GM19351 (cell line): ENCODE data around the gene SLX4IP.
"Not testable (repeated sequence)": the region's sequence is repeated elsewhere in the genome, so short reads cannot be mapped to it uniquely, and the experiment has no call there.

Experiments
- ATAC-seq: cut with Tn5 transposase; IDR thresholded peaks from one replicate; pipeline ENCODE4 v1.9.1; 2021; ENCODE audit warnings: mild to moderate bottlenecking, moderate library complexity; ENCODE audit not compliant: unreplicated experiment

The SLX4IP gene

DNA sequence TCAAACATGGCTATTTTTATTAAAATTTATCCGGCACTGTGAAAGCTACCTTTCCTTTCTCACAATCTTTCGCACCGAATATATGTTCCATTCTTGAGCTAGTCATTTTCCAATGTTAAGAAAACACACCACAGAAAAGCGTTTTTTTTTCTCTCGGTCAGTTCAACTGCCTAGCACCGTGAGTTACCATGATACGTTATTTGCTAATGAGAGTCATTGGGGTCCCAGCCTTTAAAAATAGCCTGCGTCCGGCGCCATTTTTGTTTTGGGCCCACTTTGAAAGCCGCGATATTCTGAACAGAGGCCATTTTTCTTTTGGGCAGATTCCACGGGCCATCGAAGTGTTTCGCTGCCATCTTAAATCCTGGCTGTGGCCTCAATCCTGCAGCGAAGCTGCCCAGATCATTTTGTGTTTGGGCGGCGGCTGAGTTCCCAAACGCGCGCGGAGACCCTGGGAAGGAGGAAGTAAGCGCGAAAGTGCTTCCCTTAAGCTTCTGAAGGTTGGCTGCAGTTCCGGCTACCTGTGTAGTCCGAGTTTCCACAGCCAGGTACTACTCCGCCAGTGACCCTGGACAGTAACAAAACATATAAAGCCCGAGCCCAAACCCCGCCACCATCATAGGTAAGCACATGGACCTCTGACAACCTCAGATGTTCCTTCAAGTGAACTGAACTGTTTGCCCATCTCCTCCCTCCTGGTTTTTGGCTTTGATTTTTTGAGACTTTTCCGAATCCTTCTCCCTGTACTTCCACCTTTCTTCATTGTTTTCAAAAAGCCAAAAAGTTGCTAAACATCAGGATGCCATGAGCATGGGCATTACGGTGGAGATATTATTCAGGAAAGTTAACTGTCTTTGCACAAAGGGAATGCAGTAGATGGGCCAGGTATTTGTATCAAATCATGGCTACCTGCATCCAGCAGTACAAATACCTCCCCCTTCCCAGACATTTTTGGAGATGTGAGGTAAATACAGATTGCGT is at the start of gene SLX4IP:
Gene SLX4IP (plus strand): TSS at position 474 of the 981 bp plus-strand sequence. CDS start 22,900 bp downstream, outside the sequence.
- peak; percentile 67 for ATAC-seq

DNA sequence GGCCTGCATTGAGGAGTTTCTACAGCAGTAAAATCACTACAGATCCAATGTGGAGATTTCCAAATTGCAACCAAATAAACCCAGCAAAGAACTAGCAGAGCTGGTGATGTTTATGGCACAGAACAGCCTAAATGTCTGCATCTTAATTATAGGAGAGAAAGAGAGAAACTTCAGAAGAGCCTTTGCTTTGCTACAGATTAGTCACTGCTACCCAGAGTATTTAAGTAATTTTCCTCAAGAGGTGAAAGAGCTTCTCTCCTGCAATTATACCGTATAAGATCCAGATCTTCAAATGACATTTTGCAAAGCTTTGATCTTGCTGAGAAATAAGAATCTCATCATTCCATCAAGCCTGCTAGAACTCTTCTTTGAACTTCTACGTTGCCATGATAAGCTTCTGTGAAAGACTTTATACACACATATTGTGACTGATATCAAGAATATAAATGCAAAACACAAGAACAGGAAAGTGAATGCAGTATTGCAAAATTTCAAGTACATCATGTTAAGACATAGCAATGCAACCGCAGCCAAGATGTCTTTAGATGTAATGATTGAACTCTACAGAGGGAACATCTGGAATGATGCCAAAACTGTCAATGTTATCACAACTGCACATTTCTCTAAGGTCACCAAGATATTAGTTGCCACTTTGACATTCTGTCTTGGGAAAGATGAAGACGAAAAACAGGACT is 49.1 kb upstream of the SLX4IP start:
- no peak for ATAC-seq

DNA sequence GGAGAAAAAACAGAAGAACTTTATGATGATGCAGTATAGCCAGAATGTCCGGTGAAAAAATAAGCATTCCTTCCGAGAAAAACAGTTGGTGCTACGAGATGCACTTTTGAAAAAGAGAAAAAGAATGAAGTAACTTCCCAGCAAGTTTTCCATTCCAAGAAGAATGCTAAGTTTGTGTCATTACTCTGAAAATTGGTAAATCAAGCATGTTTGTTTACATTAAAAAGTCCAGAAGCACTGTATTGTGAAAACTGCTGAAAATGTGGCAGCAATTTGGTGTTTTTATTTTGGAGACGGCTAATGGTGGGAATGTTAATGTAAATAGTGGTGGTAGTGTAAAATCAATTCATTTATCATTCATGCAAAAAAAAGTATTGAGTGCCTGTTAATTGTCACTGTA is 47.4 kb upstream of the SLX4IP start:
- ATAC-seq, result no peak

DNA sequence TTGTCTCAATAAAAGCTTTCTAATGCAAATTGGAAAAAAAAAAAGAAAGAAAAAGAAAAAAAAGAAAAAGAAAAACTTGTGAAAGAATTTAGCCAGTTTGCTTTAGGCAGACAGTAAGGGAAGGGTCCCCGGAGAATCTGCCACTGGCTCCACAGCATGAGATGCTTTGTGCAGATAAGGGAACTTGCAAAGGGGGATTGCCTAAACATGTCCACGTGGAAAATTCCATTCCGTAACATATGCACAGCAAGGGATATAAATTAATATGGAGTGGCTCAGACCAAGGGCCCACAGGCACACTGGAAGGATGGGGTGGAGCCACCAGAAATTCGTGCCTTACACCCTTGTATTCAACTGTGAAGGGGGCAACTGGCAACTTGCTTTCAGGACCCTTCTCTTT is 46.5 kb upstream of the SLX4IP start:
- no peak for ATAC-seq

DNA sequence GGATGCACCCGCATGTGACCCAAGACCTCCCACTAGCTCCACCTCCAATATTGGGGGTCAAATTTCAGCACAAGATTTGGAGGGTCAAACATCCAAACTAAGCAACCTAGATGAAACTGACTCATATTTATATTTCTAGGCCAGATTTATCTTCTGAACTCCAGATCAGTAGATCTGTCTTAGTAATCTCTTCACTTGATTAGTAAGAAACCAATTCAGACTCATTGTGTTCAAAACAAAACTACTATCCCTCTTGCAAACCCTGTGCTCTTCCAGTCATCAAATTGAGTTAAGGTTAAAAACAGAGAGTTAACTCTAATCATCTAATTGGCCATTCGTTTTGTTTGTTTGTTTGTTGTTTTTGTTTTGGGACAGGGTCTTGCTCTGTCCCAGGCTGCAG is 44.4 kb upstream of the SLX4IP start:
- no peak for ATAC-seq

DNA sequence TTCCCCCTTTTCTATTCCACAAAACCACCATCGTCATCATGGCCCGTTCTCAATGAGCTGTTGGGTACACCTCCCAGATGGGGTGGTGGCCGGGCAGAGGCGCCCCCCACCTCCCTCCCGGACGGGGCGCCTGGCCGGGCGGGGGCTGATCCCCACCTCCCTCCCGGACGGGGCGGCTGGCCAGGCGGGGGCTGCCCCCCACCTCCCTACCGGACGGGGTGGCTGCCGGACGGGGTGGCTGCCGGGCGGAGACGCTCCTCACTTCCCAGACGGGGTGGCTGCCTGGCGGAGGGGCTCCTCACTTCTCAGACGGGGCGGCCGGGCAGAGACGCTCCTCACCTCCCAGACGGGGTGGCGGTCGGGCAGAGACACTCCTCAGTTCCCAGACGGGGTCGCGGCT is 40.4 kb upstream of the SLX4IP start:
- ATAC-seq, result not testable (repeated sequence)

DNA sequence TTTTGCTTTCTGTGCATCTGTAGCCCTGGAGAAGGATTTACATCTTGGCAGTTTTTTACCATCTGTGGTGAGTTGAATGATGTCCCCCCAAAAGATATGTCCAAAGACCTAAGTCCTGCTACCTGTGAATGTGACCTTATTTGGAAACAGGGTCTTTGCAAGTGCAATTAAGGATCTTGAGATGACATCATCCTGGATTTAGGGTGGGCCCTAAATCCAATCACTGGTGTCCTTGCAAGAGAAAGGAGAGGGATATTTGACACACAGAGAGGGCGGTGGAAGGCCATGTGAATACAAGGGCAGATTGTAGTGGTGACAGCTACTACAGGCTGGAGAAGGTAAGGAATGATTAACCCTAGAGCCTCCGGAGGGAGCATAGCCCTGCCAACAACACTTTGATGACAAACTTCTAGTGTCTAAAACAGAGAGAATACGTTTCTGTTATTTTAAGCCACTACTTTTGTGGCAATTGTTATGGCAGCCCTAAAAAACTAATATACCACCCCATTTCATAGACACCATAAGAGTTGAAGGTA is 36.2 kb upstream of the SLX4IP start:
- no peak for ATAC-seq

DNA sequence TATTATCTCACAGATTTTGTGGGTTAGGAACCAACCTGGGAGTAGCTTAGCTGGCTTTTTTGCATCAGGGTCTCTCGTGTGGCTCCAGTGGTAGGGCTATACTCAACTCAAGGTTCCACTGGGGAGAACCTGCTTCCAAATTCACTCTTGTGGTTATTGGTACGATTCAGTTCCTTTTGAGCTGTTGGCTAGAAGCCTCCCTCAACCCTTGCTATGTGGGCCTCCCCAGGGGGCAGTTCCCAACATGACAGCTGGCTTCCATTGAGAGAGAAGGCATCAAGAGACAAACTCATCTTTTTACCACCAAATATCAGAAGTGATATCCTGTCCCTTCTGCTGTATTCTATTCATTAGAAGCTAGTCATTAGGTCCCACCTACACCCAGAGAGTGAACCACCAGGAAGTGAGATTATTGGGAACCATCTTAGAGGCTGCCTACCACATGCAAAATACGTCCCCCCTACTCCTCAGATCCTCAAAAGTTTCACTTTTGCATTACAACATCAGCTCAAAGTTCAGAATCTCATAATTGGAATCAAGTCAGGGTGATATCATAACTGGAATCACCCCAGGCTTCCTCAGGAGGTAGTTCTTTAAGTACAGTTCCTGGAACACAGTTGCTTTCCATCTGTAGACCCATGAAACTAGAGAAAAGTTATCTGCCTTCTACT is 32.0 kb upstream of the SLX4IP start:
- ATAC-seq, result no peak

DNA sequence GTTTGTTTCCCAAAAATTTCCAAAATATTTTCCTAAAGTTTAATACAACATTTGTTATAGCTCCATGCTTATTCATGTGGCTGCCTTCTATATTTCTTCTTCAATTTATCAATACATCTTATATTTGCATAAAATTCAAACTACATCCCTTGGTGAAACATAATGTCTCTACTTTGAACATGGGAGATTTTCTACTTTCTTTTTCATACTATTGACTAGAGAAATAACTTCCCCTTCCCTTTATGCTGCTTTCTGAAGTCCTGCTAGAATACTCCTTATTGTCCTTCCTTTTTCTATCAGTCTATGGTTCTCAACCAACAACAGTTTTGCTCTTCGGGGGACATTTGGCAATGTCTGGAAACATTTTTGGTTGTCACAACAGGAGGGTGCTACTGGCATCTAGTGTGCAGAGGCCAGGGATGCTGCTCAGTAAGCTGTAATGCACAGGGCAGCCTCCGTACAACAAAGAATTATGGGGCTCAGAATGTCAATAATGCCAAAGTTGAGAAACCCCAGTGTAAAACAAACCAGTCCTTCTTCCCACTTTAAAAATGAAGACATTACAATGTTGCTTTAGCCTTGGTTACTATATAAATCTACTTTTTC is 31.0 kb upstream of the SLX4IP start:
- no peak for ATAC-seq

DNA sequence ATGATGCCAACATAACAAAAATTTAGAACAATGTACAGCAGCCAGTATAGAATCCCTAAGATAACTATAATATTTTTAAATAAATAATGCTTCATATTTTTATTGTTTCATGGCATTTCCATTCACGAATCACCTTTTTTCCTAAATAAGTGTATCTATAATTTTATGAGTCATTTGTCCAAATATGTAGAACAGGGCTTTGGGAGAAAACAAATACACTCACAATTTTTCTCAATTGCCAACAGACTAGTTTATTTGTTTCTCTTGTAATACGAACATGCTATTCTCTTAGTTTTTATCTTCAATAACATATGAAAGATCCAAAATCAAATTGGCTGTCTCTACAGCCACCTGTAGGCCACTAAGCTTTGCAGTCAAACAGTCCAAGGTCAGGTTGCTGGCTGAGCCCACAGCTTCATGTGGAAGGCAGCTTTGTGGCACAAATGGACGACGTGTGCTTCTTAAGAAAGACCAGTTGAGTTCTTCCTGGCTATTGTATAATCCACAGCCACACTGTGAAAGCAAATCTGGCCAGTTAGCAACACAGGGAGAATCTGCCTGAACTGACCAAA is 30.1 kb upstream of the SLX4IP start:
- ATAC-seq, result no peak

DNA sequence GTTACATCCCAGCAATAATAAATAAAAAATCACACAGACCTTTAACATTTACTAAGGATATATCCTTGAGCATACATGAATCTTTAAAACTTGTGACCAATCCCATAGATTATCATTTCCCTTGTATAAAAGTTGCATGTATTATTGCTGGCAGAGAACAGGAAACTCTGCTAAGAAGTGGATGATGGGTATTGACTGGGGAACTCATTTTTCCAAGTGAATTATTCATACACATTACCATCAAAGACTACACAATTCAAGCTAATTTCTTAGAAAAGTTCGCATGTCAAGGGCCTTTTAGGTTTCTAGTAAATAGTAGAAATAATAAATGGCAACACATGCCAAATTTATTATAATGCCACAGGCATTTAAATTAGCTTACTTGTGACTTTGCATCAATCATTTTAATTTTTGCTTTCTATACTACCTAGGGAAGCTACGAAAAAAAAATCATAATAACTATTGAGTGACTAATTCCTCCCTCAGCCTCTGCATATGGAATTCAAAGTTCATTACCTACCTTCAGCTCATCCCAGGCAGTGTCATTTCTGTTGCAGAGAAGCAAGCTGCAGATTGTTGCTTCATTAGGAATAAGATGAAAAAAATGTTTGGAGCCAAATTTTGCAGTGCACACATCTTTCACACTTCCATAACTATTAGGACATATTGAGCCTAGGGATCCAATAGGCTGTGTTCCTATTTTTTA is 26.8 kb upstream of the SLX4IP start:
- no peak for ATAC-seq

DNA sequence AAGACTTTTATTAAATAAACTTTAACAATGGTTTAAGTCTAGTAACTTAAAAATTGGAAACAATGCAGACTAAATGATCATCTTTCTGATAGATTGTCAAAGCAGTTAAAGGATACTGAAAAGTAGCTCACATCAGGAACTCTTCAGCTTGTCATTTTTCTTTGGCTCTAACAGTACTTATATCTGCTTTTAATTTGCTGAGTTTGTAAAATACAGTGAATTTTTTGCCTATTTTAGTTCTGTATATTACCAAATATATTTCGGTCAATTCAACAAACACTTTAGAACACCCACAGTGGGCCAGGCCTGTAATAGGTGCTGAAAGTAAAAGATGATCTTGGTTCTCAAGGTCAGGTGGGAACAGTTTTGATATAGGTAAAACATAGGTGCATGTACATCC is 23.4 kb upstream of the SLX4IP start:
- no peak for ATAC-seq

DNA sequence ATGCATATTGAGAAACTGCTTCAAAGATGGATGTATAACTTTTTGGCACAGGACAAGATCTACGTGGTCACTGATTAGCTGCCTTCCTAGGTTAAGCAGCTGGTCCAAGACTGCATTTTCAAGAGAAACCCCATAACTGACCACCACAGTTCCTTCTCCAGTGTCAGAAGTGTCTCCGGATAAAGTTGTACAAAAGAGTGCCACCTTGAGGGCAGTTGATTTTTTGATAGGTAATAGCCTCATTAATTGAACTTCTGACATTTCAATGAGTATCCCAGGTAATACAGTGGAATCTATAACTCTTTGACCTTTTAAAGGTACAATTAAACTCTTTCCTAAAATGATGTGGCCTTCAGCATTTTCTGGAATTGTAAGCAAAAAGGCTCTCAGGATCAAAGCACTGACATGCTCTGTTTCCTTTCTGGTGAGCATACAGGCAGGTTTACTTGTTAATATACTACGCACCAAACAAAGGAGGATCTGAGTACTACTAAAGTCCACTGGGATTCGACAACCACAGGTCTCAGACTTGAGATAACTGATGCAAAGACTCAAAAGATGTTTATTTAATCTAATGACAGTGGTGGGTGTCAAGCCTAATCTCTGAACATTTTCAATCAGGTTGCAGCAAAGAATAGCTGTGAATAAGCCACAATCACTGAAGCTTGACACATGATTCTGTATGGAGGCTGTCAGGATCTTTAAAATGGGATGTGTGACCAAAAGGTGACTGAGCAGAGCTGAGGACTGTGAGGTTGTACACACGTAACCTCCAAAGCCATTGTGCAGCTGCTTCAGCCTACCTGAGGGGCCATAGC is 22.3 kb upstream of the SLX4IP start:
- ATAC-seq, result no peak

DNA sequence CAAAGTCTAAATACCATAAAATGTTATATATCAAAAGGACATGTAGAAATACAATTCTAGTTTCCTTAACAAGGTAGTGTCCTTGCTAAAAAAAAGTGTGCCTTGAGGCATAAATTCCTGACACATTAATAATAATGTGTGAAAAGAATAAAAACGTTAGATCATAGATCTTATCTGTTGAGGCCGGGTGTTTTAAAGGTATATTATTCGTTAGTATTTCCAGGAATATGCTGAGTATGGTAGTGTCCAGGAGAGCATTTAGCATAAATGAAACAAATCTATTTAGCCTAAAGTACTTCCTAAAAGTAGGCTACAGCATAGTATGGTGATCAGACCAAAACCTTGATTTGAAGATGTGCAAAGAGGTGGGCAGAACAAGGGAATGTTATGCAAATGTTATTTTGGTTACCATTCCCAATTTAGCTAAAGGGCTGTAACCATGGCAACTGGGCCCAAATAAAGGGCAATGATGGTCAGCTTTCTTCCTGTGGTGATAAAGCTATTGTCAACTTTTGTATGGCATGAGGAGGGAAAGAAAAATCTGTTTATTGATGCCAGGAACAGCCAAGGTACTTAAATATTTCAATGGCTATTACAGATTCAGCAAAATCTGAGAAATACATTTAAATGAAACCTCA is 20.0 kb upstream of the SLX4IP start:
- no peak for ATAC-seq

DNA sequence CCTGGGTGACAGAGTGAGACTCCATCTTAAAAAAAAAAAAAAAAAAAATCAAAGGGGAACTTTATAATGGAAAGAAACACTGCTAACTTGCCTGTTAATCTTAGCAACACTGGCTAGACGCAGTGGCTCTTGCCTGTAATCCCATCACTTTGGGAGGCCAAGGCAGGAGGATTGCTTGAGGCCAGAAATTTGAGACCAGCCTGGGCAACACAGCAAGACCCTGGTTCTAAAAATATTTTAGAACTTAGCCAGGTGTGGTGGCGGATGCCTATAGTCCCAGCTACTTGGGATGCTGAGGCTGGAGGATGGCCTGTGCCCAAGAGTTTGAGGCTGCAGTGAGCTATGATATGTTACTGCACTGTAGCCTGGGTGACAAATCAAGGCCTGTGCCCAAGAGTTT is 17.9 kb upstream of the SLX4IP start:
- not testable (repeated sequence) for ATAC-seq

DNA sequence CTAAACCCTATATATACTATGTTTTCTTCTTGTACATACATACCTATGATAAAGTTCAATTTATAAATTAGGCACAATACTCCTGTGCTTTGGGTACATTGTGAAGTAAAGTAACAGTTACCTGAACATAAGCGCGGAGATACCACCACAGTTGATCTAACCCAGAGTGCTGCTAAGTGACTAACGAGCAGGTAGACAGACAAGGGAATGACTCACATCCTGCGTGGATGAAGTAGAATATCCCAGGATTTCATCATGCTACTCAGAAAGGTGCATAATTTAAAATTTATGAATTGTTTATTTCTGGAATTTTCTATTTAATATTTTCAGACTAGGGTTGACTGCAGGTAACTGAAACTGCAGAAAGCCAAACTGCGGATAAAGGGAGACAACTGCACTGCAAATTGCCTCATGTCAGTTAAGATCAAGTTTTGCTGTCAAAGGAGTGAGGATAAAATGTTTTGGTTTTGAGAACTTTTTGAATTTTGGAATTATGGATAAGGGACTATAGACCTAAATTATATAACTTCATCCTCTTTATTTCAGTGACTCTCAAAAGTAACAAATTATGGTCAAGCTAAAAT is 15.5 kb upstream of the SLX4IP start:
- ATAC-seq, result no peak

DNA sequence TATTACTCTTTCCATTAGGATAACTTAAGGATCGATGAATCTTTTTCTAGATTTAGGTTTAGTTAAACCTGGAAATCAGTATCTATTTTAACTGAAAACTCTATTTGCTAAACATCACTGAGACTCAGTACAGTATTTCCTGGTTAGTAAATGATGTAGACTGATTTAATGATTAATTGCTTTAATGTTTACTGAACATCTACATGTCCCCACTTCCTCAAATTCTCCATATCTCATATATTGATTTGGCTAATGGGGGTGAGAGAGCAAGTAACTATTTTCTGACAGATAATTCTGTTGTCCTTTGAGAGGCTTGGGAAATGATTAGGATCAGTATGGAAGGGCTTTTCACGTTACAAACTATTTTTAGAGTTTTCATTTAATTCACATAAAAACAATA is 11.4 kb upstream of the SLX4IP start:
- no peak for ATAC-seq

DNA sequence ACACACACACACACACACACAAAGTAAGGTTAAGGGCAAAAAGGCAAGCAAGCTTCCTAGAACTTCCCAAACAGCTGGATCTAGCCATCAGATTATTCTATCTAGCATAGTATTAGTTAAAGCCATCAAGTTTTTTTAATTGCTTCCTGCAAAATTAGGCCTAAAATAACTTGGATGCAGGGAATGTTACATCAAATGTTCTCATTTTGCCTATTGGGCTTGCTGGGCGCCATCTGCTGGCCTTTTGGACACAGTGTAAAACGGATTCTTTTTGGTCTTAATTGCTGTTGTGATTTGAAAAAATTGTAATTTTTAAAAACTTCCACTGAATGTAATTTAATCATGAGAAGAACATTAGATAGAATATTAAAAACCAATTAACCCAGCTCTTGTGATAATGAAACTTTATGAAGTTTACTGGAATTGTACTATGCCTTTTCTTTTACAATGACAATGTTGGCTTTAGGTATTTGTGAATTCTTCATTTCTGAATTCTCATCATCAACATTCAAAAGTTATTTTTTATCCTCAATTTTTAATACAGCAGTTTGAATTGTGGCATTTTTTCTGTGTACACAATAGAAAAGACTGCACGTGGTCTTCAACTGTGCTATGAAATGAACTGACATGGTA is 7.9 kb upstream of the SLX4IP start:
- ATAC-seq, result no peak
